Left renal cortex interstitium (tissue), 4 donors: ENCODE data around the gene PACRG. TPM values are rescaled to one million over a fixed set of nuclear protein-coding genes. Genes with fewer than 3 reads are reported as not detected.

Experiments
- DNase-seq, 4 donors: peaks; one replicate each; pipeline ENCODE4 v3.0.0-alpha.2; 2013; ENCODE audit warnings: low read depth in 4 of 4, low spot score in 2 of 4, missing footprints in 1 of 4
- polyA plus RNA-seq, 4 donors: library from polyadenylated mRNA; unstranded; fragments of 120-200 nt; gene quantifications; one replicate each; pipeline ENCODE4 v1.2.1, GENCODE V29; 2013; ENCODE audit not compliant: insufficient read length in 4 of 4

The PACRG gene
- polyA plus RNA-seq, 4 donors: 13.7 to 20.1 (median 15.1) TPM

DNA sequence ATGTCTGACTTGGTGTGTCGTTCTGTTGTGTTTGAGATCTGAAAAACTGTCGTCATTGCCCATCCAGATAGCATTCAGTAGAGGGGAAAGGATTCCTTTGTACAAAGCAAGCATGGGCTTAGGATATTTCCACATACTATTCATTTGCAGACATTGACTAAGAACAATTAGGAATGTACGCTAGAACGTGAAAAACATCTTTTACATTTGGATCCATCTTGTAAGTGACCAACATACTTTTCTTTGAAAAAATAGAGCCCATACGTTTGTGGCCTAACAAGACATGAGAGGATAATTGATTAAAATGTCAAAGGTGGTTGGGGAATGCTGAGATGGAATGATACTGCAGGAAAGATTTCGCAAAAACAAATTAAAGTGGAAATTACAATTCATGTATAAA is 461.0 kb downstream of the PACRG start:
- no peak for DNase-seq

DNA sequence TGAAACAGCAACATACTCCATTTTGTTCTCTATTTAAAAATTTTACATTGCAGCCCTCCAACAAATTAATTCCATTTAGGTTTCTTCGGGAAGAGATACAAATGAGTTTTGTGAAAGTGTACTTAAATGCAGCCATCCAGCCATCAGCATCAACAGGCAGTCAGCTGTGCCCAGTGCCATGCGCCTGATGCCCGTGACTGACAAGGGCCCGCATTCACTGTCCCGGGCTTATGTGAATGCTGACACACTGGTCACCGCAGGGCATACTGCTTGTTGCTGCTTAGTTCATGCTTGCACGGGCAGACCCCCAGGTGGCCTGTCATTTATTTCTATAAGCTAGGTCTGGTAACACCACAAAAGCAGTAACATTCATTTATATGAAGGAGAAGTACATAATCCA is 461.8 kb downstream of the PACRG start:
- no peak for DNase-seq

DNA sequence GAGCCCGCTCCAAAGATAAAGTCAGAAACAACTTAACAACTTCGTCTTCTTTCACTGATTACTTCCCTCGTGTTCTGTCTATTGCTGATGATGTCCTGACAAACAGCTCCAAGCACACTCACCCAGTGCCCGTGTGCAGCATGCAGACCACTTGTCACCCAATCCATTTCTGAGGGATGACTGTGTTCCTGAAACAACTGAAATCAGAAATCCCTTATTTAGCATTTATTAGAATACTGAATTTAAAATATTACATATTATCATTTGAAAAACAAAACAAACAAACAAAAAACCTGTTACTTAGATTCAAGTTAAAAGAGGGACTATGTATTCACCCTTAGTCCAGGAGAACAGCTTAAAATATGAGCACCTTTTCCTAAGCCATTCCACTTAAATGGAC is 463.0 kb downstream of the PACRG start:
- no peak for DNase-seq

DNA sequence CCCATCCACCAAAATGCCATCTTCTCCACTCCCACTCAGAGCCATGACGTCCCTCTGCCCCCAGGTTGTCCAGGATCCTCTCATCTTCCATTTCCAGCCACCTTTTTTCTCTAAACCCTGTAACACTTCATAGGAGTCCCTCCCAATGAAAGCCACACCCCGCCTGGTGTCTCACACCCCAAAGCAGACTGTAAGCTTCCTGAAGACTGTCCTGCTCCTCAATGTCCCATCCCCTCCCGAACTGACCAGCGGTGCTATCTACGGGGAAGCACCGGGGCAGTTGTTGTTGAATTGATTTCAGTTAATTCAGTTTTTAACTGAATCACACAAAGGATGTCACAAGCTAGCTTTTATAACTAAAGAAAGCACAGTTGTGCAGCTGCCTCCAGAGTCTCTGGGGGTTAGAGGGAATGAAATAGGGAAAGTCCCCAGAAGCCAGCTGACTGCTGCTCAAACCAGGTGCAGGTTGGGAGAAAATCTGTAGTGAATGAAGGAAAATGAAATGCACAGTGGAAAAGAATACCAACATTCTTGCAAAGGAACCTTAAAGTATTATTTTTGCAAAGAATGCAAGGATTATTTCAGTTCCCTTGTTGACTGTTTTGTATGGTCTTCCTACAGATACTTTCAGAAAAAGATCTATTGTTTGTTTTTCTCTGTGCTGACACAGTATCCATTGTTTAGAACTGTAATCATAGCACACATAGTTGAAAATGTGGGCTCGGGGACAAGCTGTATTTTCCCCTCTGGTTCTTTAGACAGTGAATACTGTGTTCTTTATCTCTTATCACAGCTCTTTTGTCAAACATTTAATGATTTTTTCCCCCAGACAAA is 464.1 kb downstream of the PACRG start:
- DNase-seq: no peak

DNA sequence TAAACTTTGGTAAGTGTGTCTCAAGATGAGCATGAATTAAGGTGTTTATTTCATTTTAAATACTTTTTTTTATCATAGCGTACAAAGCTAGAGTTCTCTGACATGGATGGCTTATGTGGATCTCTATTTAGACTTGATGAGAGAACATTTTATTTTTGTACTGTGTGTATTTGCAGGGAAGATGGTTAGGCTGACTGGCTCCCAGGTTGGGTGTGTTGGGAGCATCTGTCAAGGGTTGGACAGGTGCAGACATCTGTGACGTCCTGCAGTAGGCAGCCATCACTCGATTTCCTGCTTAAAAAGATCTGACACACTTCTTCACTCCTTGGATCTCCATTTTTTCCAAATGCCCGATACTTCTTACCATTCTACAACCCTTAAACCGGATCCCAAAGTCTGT is 464.8 kb downstream of the PACRG start:
- no peak for DNase-seq

DNA sequence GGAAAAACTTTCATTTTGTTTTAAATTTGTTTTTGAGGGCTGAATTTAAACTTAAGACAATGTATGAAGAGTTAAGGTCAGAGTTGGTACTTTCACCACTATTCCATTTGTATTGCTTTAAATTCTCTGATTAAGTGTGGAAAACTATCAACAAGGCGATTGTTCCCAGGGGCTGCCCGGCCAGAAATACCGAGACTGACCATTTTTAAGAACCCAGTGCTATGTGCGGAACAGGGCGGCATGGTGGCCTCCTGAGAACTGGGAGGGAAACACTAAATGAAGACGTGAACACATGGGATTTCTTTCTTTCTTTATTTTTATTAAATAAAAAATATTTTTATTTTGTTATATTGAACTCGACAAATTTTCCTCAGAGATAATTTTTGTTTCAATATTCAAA is 465.6 kb downstream of the PACRG start:
- DNase-seq: no peak

DNA sequence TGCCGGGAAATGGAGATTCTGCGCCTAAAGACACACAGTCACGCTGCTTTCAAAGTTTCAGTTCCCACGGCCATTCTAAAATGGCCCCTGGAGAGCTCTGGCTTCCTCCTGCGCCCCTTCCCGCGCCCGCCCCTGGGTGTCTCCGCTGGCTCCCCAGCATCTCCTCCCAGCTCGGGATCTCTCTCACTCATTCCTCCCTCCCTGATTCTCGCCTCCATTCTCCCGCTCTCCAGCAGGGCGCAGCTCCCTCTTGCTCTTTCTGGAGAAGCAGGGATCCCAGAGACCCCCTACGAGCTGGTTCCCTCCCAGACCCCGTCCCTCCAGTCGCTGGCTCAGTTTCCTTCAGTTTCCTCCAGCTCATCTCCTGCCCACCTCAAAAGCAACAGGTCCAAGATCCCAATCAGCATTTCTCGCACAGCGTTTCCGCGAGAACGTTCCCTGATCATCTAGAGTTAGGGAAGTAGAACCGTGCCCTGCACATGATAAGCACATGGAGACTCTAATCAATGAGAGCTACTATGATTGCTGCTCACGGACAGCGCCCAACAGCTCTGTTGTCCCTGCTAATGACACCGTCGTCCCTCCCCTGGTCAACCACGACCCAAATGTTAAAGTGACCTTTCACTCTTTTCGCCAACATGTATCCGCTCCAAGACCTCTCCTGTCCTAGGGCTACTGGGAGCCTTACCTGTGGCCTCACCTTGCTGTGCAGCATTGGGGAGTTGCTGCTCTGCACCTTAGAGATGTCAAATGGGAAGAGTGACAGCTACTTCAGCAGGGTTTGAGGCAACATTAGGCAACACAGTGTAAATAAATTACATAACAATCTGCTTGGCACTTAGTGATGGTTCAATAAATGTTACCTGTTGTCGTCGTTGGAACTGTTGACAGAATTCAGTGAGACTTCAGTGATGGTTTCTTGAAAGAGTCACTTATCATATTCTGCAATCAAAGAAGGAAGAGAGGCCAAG is 468.2 kb downstream of the PACRG start:
- DNase-seq: no peak

DNA sequence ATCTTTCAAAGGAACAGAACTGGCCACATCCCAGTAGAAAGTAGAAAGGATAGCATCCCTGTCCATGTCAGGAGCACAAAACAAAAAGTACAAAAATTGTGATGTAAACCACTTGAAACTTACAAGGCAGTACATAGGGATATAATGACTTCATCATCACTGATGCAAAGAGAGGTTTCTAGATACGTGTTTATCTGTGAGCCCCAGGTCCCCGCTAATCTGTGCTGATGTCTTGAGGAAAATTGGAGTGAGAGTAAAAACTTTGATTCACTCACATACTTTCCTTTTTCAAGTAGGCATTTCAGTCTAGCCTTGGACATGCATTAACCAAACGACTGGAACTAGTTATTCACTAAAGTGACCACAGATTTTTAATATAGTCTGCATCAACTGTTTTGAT is 470.1 kb downstream of the PACRG start:
- DNase-seq: no peak

DNA sequence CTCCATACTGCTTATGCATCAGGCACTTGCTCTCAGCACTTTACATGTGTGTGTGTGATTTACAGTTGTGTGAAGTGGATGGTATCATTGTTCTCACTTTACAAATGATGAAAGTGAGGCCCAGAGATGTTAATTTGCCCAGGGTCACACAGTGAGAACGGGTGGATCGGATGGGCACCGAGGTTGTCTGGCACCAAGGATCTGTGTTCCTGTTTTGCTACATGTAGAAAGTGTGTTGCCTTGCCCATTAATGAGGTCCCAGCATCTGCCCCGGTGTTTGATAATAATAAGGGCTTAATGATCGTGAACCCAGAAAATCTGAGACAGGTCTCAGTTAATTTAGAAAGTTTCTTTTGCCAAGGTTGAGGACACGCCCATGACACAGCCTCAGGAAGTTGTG is 470.6 kb downstream of the PACRG start:
- no peak for DNase-seq

DNA sequence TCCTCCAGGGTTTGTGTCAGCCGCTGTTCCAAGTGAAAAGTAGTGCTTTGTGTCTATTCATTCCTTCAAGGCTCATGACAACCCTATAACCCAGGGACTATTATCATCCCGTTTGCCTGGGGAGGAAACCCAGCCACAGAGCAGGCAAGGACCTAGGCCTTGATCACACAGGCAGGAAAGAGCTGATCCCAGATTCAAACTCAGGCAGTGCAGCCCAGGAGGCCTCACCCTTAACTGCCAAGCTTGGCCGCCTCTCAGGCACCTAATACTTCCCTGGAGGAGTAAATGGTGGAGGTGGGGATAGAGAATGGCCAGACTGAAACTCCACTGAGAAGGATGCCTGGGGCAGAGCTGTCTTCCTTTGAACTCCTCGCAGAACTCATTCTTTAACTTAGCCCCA is 471.6 kb downstream of the PACRG start:
- no peak for DNase-seq

DNA sequence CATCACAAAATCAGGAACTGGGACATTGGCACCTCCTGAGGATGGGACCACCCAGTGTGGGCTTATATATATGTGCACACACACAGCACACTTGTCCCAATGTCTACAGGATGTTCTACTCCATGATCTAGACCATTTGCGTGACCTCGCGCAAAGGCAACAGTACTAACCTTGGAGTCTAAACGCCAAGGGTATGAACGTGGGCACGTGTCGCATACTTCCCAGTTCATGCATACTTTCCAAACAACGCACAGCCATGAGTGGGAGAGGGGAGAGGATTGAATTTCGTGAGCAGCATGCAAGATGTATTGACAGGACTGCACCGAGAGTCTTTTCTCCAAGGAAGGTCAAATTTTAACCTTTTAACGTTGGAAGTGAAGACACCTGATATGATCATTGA is 472.5 kb downstream of the PACRG start:
- DNase-seq: no peak

DNA sequence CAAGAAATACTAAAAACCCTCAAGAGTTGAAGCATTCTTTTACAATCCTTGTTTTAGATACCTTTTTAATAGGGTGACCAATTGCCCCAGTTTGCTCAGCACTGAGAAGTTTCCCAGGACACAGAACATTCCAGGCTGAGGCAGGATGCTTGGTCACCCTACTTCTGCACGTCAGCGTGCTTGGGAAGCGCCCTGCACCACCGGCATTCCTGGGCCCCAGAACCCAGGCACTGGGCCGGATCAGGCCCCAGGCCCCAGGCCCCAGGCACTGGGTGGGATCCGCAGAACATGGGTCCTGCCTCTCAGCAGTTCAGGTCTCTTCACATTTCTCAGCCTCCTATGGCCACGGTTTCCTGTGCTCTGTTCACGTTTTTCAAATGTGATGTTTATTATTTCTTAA is 472.9 kb downstream of the PACRG start:
- no peak for DNase-seq

DNA sequence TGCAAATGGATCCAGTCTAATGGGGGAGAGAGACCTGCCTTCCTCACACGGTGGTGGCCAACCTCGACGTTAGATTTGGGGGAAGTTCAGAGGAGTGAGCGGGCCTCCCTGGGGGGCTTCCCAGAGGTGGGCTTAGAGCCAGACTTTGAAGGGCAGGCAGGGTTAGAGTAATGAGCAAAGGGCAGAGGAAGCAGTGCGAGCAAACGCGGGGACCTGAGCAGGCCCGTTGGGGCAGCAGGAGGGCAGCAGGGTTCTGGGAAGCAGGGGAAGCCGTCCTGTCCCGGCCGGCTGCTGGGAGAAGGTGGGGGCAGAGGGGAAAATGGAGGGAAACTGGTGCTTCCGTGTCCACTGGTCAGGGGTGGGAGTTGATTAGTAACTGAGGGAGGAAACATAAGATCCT is 474.1 kb downstream of the PACRG start:
- DNase-seq: no peak

DNA sequence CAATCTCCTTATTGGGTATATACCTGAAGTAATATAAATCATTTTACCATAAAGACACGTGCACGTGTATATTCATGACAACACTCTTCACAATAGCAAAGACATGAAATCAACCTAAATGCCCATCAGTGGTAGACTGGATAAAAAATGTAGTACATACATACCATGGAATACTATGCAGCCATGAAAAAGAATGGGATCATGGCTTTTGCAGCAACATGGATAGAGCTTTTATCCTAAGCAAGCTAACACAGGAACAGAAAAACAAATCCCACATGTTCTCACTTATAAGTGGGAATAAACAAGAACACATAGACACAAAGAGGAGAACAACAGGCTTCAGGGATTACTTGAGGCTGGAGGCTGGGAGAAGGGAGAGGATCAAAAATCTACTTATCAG is 478.4 kb downstream of the PACRG start:
- DNase-seq: no peak

DNA sequence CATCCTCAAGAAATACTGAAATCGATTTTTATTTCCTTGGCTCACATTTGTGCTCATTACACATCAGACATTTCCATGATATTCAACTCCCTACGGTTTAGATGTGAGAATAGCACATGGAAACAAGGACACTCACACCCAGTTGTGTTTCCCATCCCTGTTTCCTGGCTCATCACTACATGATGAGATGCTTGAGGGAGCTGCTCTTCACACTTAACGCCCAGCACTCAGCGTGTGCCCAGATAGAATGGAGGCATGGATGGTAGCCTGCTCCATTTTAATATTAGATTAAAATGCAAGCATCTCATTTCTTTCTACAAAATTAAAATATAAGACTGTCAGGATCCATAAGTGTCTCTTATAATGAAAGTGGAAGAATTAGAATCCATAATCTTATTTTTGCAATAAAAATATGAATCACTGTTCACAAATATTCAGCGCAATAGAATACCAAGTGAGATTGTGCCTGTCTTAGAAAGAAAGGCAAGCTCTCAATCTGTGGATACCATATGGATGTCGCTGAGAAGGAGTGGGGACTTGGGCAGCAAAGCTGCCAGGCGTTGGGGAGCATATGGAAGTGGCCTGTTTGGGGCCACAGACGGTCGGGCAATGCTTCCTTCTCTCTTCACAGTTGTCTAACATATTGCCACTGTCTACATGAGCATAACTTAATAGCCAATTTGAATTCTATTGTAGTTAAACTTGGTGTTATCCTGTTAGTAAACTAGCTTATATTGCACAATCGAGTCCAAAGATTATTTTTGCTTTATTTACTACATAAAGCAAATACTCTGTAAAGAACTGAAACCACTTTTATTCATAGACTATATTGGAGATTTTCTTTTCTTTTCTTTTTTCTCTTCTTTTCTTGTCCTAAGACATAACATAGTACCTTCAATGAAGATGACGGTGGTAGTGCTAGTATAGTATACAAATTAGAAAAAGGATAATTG is 479.9 kb downstream of the PACRG start:
- DNase-seq: no peak

DNA sequence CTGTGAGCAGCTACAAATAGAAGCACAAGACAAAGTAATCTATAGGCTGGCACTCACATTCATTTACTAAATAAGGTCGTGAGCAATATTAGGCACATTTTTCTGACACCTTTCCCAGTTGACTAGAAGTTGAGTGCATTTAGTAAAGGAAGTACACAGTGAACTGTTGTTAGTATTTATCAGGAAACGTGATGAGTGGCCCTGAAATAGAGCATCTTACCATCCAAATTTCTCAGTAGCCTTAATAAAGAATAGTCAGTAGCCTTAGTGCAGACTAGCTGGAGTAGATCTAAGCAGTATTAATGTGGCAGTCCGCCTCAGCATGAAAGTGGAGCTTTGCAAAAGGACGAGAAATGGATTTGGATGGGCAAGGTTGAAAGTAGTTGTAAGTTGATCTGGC is 481.2 kb downstream of the PACRG start:
- DNase-seq: no peak

DNA sequence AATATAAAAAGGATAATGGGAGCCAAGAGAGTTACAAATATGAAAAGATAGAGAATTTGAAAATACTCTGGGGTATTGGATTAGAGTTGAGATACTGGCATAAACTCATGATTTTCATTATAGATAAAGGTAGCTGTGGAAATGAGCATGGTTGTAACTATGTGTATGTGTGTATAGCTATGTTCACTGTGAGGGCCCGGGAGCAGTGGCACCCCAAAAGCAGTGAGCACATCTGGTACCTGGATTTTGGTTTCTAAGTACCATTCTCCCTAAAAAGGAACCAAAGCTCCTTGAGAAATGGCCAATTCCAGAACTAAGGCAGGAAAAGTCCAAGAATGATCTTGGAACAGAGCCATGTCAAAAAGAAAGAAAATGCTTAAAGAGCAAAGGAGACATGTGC is 484.3 kb downstream of the PACRG start:
- no peak for DNase-seq

DNA sequence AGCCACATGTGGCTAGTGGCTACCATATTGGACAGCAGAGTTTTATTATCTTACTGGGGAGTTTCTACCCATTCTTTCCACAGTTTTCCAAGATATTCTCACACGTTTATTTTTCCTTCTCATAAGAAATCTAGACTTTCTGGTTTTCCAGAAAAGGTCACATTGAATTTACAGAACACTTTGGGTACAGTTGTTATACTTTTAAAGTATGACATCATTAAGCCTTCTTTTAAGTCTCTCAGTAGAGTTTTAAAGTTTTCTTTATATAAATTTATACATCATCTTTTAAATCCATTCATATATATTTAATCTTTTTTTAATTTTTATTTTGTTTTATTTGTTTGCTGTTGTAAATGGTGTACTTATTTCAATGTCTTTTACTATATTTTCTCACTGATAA is 486.5 kb downstream of the PACRG start:
- DNase-seq: no peak

DNA sequence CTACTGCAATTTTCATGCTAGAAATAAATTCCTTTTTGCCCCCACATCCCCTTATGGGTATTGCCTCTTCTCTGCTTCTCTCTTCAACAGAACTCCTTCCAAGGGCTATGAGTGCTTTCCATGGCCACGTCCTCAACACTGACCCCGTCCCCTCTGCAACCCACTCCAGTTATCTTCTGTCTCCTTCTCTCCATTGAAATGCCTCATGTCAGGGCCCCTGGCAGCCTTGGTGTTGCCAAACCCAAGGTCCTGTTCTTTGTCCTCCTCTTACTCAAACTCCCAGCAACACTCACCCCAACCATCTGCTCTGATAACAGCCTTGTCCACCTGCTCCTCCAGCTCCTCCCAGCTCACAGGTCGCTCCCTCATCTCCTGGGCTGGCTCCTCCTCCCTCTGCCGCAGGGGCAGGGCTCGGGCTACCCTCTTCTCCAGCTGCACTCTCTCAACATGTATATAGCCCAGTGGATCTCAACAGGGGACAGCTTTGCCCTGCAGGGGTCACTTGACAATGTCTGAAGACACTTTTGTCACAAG is 490.7 kb downstream of the PACRG start:
- DNase-seq: no peak

DNA sequence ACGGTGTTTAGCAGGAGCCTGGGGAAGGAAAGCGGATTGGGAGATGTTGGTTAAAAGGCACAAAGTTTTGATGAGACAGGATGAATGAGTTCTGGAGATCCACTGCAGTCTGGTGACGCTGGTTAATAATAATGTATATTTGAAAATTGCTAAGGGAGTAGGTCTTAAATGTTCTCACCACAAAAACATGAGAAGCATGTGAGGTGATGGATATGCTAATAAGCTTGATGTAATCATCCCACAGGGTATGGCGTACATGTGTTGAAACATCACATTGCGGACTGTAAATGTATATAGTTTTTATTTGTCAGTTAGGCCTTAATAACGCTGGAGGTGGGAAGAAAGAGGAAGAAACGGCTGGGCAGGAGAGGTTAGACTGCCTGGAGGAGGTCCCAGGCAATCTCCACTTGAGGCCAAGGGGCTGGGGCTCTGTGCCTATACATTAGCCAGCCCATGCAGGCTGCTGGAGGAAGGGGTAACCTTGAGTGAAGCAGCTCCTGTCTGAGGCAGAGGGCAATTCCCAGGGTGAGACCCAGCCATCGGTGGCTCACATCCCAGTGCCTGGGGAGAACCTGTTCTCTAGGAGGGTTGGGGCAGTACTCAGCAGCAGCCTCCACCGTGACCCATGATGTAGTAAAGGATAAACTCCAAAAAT is 498.5 kb downstream of the PACRG start:
- DNase-seq: no peak
